BE2C (cell line): ENCODE results near the gene C1QL4.
"Not testable (repeated sequence)": the region's sequence is repeated elsewhere in the genome, so short reads cannot be mapped to it uniquely, and the experiment has no call there.

Experiments used
- DNase-seq: peaks from one replicate; pipeline ENCODE4 v3.0.0-alpha.2; 2020
- H3K27me3 ChIP-seq: fragments of 250-450 bp; sonication (Bioruptor Pico); 2 replicates; pipeline ENCODE4 v1.5.1; 2020; ENCODE audit warnings: mild to moderate bottlenecking
- H3K36me3 ChIP-seq: fragments of 250-450 bp; sonication (Bioruptor Pico); 2 replicates; pipeline ENCODE4 v1.5.1; 2020; ENCODE audit warnings: mild to moderate bottlenecking
- H3K4me1 ChIP-seq: fragments of 250-450 bp; sonication (Bioruptor Pico); 2 replicates; pipeline ENCODE4 v1.5.1; 2020
- H3K4me3 ChIP-seq: 2 replicates; pipeline ENCODE4 v1.5.1; 2011; ENCODE audit warnings: low read depth, low read length
- H3K9me3 ChIP-seq: fragments of 250-450 bp; sonication (Bioruptor Pico); 2 replicates; pipeline ENCODE4 v1.5.1; 2020
- CTCF ChIP-seq: IDR thresholded peaks from 2 replicates; pipeline ENCODE4 v1.5.1; 2012; ENCODE audit warnings: mild to moderate bottlenecking, low read depth, low read length

Gene C1QL4

GRCh38 chr12:49327887-49328286, 9.1 kb downstream of the C1QL4 start:
- no peaks in the 10 kb centered on the region for H3K9me3 ChIP-seq
- DNase-seq, result no peak
- no peaks in the 10 kb centered on the region for H3K27me3 ChIP-seq
- no peak for TF ChIP-seq CTCF
- peaks cover 8% of the 10 kb centered on the region for H3K4me1 ChIP-seq
- peaks cover 42% of the 10 kb centered on the region for H3K36me3 ChIP-seq
- H3K4me3 ChIP-seq, result no peak overlapping the region

GRCh38 chr12:49327368-49327767, 9.6 kb downstream of the C1QL4 start:
- no peak overlapping the region for H3K4me3 ChIP-seq
- peaks cover 8% of the 10 kb centered on the region for H3K4me1 ChIP-seq
- H3K27me3 ChIP-seq, result no peaks in the 10 kb centered on the region
- peaks cover 42% of the 10 kb centered on the region for H3K36me3 ChIP-seq
- no peak for DNase-seq
- no peaks in the 10 kb centered on the region for H3K9me3 ChIP-seq
- no peak for TF ChIP-seq CTCF

- no peaks in the 10 kb centered on the region for H3K9me3 ChIP-seq
Measured at GRCh38 chr12:49325606-49326005, 11.4 kb downstream of the C1QL4 start.

GRCh38 chr12:49323524-49324097, 13.4 kb downstream of the C1QL4 start:
- DNase-seq, result no peak
- peak overlapping the region; percentile 97 for H3K4me3 ChIP-seq
- peaks cover 22% of the 10 kb centered on the region for H3K36me3 ChIP-seq
- H3K27me3 ChIP-seq, result no peaks in the 10 kb centered on the region
- TF ChIP-seq CTCF, result no peak
- H3K9me3 ChIP-seq, result no peaks in the 10 kb centered on the region
- H3K4me1 ChIP-seq, result no peaks in the 10 kb centered on the region

More at GRCh38 chr12:49325606-49326005, 11.4 kb downstream of the C1QL4 start:
- DNase-seq, result no peak
- H3K36me3 ChIP-seq, result peaks cover 35% of the 10 kb centered on the region
- H3K4me1 ChIP-seq, result no peaks in the 10 kb centered on the region
- H3K27me3 ChIP-seq, result no peaks in the 10 kb centered on the region
- TF ChIP-seq CTCF, result no peak
- H3K4me3 ChIP-seq, result no peak overlapping the region

GRCh38 chr12:49322708-49323523, 14.1 kb downstream of the C1QL4 start, which contains the start of gene TROAP:
TSS of gene TROAP (plus strand) at chr12:49323255. CDS start at chr12:49323609, 354 bp downstream.
- peaks cover 21% of the 10 kb centered on the region for H3K36me3 ChIP-seq
- H3K4me3 ChIP-seq, result peak within 1 kb of the TSS; percentile 97
- H3K4me1 ChIP-seq, result no peaks in the 10 kb centered on the region
- DNase-seq, result peak; percentile 99
- no peaks in the 10 kb centered on the region for H3K27me3 ChIP-seq
- H3K9me3 ChIP-seq, result no peaks in the 10 kb centered on the region
- TF ChIP-seq CTCF, result no peak

GRCh38 chr12:49322367-49322707, 14.7 kb downstream of the C1QL4 start:
- Histone ChIP-seq H3K4me3 (peak overlapping the region; percentile 97), H3K27me3 (no peaks in the 10 kb centered on the region), H3K36me3 (peaks cover 15% of the 10 kb centered on the region), H3K9me3 (no peaks in the 10 kb centered on the region), H3K4me1 (no peaks in the 10 kb centered on the region)
- TF ChIP-seq CTCF, result no peak
- DNase-seq, result no peak

GRCh38 chr12:49320411-49321103, 16.4 kb downstream of the C1QL4 start:
- H3K9me3 ChIP-seq, H3K4me1 ChIP-seq: not testable (repeated sequence)

GRCh38 chr12:49317118-49317517, 19.9 kb downstream of the C1QL4 start:
- not testable (repeated sequence) for H3K9me3 ChIP-seq, DNase-seq, H3K36me3 ChIP-seq, H3K4me1 ChIP-seq, H3K4me3 ChIP-seq, H3K27me3 ChIP-seq

More at GRCh38 chr12:49320411-49321103, 16.4 kb downstream of the C1QL4 start:
- H3K36me3 ChIP-seq, DNase-seq, H3K4me3 ChIP-seq, H3K27me3 ChIP-seq: not testable (repeated sequence)
